OCI-LY7 (cell line): ENCODE measurements around the gene RANBP3L.
"Not testable (repeated sequence)": the region's sequence is repeated elsewhere in the genome, so short reads cannot be mapped to it uniquely, and the experiment has no call there.

Source experiments
- EZH2phosphoT487 ChIP-seq: fragments of 200-600 bp; sonication (generic); IDR thresholded peaks from 2 replicates; pipeline ENCODE4 v1.6.1; 2018; ENCODE audit warnings: low read depth, borderline replicate concordance, mild to moderate bottlenecking, mixed run types, antibody characterized with exemption, low read length, moderate library complexity, mixed read lengths
- TF ChIP-seq, protein P1 (sequence below): fragments of 200-600 bp; sonication (generic); conservative IDR thresholded peaks from 2 replicates; pipeline ENCODE4 v1.5.1; 2014; ENCODE audit warnings: mild to moderate bottlenecking, antibody characterized with exemption, low read length, moderate library complexity, mixed read lengths

DNA sequence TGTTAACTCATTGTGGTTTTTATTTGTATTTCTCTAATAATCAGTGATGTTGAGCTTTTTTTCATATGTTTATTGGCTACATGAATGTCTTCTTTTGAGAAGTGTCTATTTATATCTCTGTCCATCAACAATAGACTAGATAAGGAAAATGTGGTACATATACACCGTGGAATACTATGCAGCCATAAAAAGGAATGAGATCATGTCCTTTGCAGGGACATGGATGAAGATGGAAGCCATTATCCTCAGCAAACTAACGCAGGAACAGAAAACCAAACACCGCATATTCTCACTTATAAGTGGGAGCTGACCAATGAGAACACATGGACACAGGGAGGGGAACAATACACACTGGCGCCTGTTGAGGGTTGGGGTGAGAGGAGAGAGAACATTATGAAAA, 40.0 kb upstream of the RANBP3L start:
- TF ChIP-seq, protein P1, sequence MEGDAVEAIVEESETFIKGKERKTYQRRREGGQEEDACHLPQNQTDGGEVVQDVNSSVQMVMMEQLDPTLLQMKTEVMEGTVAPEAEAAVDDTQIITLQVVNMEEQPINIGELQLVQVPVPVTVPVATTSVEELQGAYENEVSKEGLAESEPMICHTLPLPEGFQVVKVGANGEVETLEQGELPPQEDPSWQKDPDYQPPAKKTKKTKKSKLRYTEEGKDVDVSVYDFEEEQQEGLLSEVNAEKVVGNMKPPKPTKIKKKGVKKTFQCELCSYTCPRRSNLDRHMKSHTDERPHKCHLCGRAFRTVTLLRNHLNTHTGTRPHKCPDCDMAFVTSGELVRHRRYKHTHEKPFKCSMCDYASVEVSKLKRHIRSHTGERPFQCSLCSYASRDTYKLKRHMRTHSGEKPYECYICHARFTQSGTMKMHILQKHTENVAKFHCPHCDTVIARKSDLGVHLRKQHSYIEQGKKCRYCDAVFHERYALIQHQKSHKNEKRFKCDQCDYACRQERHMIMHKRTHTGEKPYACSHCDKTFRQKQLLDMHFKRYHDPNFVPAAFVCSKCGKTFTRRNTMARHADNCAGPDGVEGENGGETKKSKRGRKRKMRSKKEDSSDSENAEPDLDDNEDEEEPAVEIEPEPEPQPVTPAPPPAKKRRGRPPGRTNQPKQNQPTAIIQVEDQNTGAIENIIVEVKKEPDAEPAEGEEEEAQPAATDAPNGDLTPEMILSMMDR: not testable (repeated sequence)
- not testable (repeated sequence) for TF ChIP-seq EZH2phosphoT487
